ENCODE results near the gene ACYP1. TPM values are rescaled to one million over a fixed set of nuclear protein-coding genes. Genes with fewer than 3 reads are reported as not detected.

Gene ACYP1
- total RNA-seq: 4.6 and 6.8 TPM in 2 replicates

GRCh38 chr14:75063491-75064204, at the start of gene ACYP1:
Gene ACYP1 (minus strand): TSS chr14:75064024. CDS start chr14:75063553, 471 bp downstream.

DNA sequence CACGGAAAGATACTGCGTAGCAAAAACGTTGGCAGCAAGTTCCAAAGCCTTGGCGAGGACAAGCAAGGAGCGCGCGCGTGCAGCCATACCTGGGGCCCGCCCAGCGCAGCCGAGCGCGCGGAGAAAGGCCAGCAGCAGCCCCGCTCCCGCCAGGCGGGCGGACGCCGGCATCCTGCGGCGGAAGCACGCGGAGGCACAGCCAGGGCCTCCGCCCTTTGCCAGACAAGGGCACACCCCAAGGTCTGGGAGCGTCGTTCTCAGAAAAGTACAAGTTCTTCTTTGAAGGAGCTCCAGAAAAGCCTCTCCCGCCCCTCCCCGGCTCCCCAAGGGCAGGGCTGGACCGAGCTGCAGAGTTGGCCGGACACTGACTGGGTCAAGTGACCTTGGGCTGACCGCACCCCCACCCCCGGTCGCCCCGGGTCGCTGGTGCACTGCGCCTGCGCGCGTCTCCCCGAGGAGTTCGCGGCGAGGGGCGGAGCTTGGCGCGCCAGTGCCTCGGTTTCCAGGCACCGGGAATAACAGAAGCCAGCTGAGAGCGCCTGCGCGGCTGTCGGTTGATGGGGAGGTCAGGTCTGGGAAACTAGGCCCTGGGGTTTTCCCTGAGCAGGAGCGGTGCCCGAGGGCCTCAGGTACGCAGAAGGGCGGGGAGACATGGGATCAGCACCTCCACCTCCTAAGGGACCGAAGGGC, 5.4 kb upstream of the ACYP1 start, which contains the start of gene ZC2HC1C:
TSS of gene ZC2HC1C (plus strand) at position 521 of the 690 bp plus-strand sequence. CDS start 933 bp downstream, outside the sequence.

GRCh38 chr14:75050852-75051555, 12.8 kb downstream of the ACYP1 start, which contains the start of gene MLH3:
Gene MLH3 (minus strand): TSS chr14:75051467. CDS start chr14:75049655, 1,812 bp downstream.

Other genes with a start within 250 kb of the ACYP1 start
- gene PROX2, start 187.9 kb downstream of the ACYP1 start, total RNA-seq: not detected in 2 replicates
- 58.8 and 81.3 TPM in 2 replicates for gene DLST, start 182.1 kb downstream of the ACYP1 start, total RNA-seq
- gene RPS6KL1, start 140.8 kb downstream of the ACYP1 start, total RNA-seq: 0.43 and 9.6 TPM in 2 replicates
- gene PGF, start 108.4 kb downstream of the ACYP1 start, total RNA-seq: 41.9 and 45.8 TPM in 2 replicates
- gene EIF2B2, start 61.1 kb downstream of the ACYP1 start, total RNA-seq: 64.3 and 69.4 TPM in 2 replicates
- 20.6 and 24.6 TPM in 2 replicates for gene MLH3, start 12.6 kb downstream of the ACYP1 start, total RNA-seq
- gene ZC2HC1C, start 5.6 kb upstream of the ACYP1 start, total RNA-seq: 0.68 and 0.71 TPM in 2 replicates
- 39.3 and 40.4 TPM in 2 replicates for gene NEK9, start 63.0 kb upstream of the ACYP1 start, total RNA-seq
- gene TMED10, start 112.6 kb upstream of the ACYP1 start, total RNA-seq: 306 and 314 TPM in 2 replicates
- 72.8 and 177 TPM in 2 replicates for gene FOS, start 214.8 kb upstream of the ACYP1 start, total RNA-seq

All from nasal cavity respiratory epithelium epithelial cell of viscerocranial mucosa (primary cell).